Right cardiac atrium (tissue), 5 donors: Measurements from ENCODE around the gene NDC1. TPM values are rescaled to one million over a fixed set of nuclear protein-coding genes. Genes with fewer than 3 reads are reported as not detected.
"Not testable (repeated sequence)": the region's sequence is repeated elsewhere in the genome, so short reads cannot be mapped to it uniquely, and the experiment has no call there.

Source experiments
- ATAC-seq, 2 donors: fragments of 200-7000 bp; cut with Tn5 transposase; one replicate each; pipeline versions ENCODE4 v1.8.0 to v1.9.1; 2020; ENCODE audit warnings: moderate library complexity in 2 of 2, mild to moderate bottlenecking in 1 of 2
- DNase-seq, 3 donors: peaks; one replicate each; pipeline ENCODE4 v3.0.0-alpha.2; 2020
- H3K27ac ChIP-seq: one replicate; pipeline ENCODE4 v1.5.1; 2013; ENCODE audit warnings: mild to moderate bottlenecking, low read length, control low read depth, moderate library complexity
- H3K27me3 ChIP-seq: one replicate; pipeline ENCODE4 v1.6.1; 2013; ENCODE audit not compliant: control insufficient read depth, insufficient read depth
- H3K4me1 ChIP-seq: one replicate; pipeline ENCODE4 v1.6.1; 2013; ENCODE audit warnings: low read length; ENCODE audit not compliant: control insufficient read depth, insufficient read depth
- H3K4me3 ChIP-seq: one replicate; pipeline ENCODE4 v1.5.1; 2013; ENCODE audit warnings: low read length, control low read depth
- H3K9me3 ChIP-seq: one replicate; pipeline ENCODE4 v1.6.1; 2013; ENCODE audit warnings: low read length; ENCODE audit not compliant: control insufficient read depth
- WGBS: extraction: QIAGEN DNeasy Blood & Tissue Kit; methylation state at CpG from one replicate; pipeline ENCODE4 v1.1.7; 2013; 5-methylcytosine and 5-hydroxymethylcytosine counted together
- intact Hi-C, 4 donors: fragments of 100-400 bp; cut with DNase I; formaldehyde crosslinking; loops; one replicate each; pipeline versions ENCODE4 v1.11.0 to v1.14.0; 2022 to 2023
- polyA plus RNA-seq: library from polyadenylated mRNA; stranded (reverse); fragments of 200-250 nt; gene quantifications from one replicate; pipeline ENCODE4 v1.2.3, GENCODE V29; 2013
- total RNA-seq, 4 donors: library from RNA; stranded (reverse); fragmentation: NEBNext Ultra II Directional; extraction: Animal tissue kit (Norgen Biotek cat#: 25700); gene quantifications; one replicate each; pipeline ENCODE4 v1.2.1, GENCODE V29; 2021
- donor health status: healthy with polysubstance abuse.
- donor health status: DM: no; HTN: yes; CAD: no.
- donor health status: DM: no; HTN: no; CAD: no.
- donor health status: DM: no; HTN: yes; CAD: no; lungs with severe emphysema.
- donor health status: DM: yes; HTN: yes; CAD: no.

Gene NDC1
- total and polyA plus RNA-seq, 5 donors: 2.5 to 8.5 (median 5.9) TPM

DNA sequence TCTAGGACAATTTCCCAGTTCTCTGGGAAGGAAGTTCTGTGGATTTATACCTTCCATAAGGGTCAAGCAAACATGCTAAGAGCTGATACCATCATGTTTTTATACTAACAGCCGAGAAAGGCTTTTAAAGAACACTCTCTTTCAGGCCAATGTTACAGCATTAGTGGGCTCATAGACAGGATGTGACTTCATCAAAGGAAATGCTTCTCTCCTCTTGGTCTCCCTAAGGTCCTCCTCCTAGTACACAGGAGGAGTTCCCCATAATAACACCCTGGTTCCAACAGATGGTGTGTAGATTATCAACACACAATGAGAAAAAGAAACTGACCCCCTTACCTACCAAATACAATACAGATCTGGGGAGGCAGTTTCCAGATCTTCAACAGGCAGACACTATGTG, 72.4 kb downstream of the NDC1 start:
- peak in 1 of 2 donors; percentile 81 for ATAC-seq
- H3K27ac ChIP-seq: no peak overlapping the region
- intact Hi-C loops: no loop called here
- H3K27me3 ChIP-seq: no peaks in the 10 kb centered on the region
- H3K9me3 ChIP-seq: no peaks in the 10 kb centered on the region
- WGBS: 58% methylated on average over 1 of the region's 1 CpG
- no peak overlapping the region for H3K4me3 ChIP-seq
- H3K4me1 ChIP-seq: peaks cover 1% of the 10 kb centered on the region
- no peak for DNase-seq

DNA sequence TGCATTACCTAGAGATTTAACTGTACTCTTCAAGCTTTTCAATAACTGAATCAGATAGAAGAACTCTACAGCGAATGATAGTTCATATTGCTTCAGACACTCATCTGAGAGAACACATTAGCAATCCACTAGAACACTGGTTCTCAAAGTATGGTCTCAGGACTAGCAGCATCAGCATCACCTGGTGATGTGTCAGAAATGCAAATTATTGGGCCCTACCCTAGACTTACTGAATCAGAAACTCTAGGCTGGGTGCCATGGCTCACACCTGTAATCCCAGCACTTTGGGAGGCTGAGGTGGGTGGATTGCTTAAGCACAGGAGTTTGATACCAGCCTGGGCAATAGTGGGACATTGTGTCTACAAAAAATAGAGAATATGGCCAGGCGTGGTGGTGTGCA, 74.2 kb downstream of the NDC1 start:
- Histone ChIP-seq H3K4me3 (no peak overlapping the region), H3K4me1 (peaks cover 1% of the 10 kb centered on the region), H3K27me3 (no peaks in the 10 kb centered on the region), H3K9me3 (no peaks in the 10 kb centered on the region), H3K27ac (no peak overlapping the region)
- no peak for DNase-seq
- intact Hi-C loops: no loop called here
- ATAC-seq: no peak
- WGBS: 95% methylated on average over 2 of the region's 2 CpGs

DNA sequence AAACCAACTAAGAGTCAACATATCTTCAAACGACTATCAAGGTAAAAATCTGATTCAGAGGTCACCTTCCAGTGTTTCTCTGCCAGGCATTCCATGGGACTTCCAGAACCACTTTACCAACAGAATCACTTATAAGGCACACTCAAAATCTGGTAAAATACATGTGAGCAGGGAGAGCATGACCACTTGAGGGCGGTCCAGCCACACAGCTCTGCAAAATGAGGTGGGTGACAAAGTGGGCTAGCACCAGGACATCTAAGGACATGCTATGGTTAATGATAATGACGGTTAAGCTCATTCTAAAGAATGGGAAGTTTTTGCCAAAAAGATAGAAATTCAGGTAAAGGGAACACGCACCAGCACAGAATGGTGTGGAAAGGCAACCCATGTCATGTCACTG, 74.6 kb downstream of the NDC1 start:
- Histone ChIP-seq H3K4me1 (peaks cover 1% of the 10 kb centered on the region), H3K27ac (no peak overlapping the region), H3K4me3 (no peak overlapping the region), H3K9me3 (no peaks in the 10 kb centered on the region), H3K27me3 (no peaks in the 10 kb centered on the region)
- 94% methylated on average over 4 of the region's 4 CpGs for WGBS
- intact Hi-C loops: no loop called here
- DNase-seq (no peak), ATAC-seq (no peak)

DNA sequence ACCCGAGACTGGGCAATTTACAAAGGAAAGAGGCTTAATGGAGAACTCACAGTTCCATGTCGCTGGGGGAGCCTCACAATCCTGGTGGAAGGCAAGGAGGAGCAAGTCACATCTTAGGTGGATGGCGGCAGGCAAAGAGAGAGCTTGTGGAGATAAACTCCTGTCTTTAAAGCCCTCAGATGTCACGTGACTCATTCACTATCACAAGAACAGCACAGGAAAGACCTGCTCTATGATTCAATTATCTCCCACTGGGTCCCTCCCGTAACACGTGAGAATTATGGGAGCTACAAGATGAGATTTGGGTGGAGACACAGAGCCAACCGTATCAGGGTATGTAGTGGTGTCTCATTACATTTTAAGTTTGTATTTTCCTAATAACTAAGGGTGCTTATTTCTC, 77.6 kb downstream of the NDC1 start:
- H3K27ac ChIP-seq, intact Hi-C loops, H3K4me3 ChIP-seq, H3K4me1 ChIP-seq, DNase-seq, H3K9me3 ChIP-seq, H3K27me3 ChIP-seq, ATAC-seq: not testable (repeated sequence)
- 53% methylated on average over 7 of the region's 7 CpGs for WGBS

DNA sequence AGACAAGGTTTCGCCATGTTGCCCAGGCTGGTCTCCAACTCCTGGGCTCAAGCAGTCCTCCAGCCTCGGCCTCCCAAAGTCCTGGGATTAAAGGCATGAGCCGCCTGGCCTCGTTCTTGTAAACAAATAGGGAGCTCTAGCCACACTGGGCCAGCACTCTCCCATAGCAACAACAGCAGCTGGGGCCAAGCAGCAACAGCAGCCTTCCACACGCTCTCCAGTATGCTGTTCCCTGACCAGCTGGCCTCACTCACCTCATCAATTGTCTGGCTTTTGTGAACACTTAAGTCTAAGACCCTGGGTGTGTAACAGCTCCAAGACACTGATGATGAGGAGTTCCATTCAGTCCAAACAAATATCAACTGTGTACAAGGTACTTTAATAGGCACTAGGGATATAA, 82.2 kb downstream of the NDC1 start:
- no peaks in the 10 kb centered on the region for H3K27me3 ChIP-seq
- no peak for ATAC-seq
- no peak overlapping the region for H3K4me3 ChIP-seq
- intact Hi-C loops: loop anchor here in 2 of 4 donors (2.0 to 5.0 kb wide), 2 partner anchors 269 to 271 kb away; no protein-coding TSS in a partner anchor
- WGBS: 80% methylated on average over 5 of the region's 5 CpGs
- DNase-seq: no peak
- H3K27ac ChIP-seq: no peak overlapping the region
- no peaks in the 10 kb centered on the region for H3K9me3 ChIP-seq
- no peaks in the 10 kb centered on the region for H3K4me1 ChIP-seq

DNA sequence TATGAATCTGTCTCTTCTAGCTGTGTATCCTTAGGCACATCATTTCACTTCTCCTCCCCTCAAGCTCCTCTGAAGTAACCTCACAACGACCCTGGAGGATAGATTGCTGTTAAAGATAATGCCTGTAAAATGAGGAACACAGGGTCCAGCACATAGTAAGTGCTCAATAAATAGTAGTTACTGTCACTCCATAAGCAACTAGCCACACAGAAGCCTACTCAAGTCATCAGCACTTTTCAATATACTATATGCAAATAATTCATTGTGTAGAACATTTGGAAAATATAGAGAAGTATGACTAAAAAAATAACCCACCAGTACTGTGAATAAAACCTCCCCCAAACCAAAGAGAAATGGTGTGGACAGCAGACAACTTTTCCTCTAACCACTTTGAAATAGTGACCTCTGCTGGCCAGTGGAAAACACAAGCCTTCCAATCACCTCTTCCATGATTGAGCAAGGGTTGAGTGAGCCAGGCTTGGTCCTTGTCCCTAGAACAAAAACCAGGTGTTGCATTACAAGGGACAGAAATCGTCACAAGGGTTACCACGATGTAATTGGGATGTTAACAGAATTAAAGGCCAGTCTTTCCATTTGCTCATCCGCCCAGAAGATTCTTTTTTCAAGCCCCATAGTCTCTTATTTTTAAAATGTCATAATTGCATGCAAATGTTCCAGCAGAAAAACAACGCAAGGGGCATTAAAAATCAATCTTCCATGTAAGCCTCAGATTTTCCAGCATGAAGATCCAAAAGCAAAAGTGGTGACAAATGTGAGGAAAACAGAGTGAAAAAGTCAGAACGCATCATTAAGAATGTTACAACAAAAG, 83.4 kb downstream of the NDC1 start:
- intact Hi-C loops: loop anchor here (2.0 to 5.0 kb wide), 2 partner anchors 267 to 270 kb away; no protein-coding TSS in a partner anchor
- no peak overlapping the region for H3K4me3 ChIP-seq
- H3K4me1 ChIP-seq: no peaks in the 10 kb centered on the region
- ATAC-seq (peak in 1 of 2 donors; percentile 44), DNase-seq (peak in 1 of 3 donors; percentile 44)
- H3K27me3 ChIP-seq: no peaks in the 10 kb centered on the region
- no peaks in the 10 kb centered on the region for H3K9me3 ChIP-seq
- 49% methylated on average over 6 of the region's 6 CpGs for WGBS
- H3K27ac ChIP-seq: no peak overlapping the region

DNA sequence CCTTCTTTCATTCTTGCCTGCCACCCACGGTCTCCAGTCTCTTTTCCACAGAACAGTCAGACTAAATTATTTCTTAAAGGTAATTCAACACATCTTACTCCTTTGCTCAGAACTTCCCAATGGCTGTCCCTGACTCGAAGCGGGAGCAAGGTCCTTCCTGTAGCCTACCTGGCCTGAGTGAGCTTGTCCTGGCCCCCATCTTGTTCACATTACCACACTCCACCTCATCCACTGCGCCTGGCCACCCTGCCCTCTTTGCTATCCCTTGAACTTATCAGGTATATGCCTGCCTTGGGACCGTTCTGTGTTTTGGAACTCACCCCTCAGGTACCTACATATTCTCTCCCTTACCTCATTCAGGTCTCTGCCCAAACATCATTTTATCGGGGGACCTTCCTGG, 85.8 kb downstream of the NDC1 start:
- Histone ChIP-seq H3K9me3 (no peaks in the 10 kb centered on the region), H3K4me3 (no peak overlapping the region), H3K27me3 (no peaks in the 10 kb centered on the region), H3K4me1 (no peaks in the 10 kb centered on the region), H3K27ac (no peak overlapping the region)
- intact Hi-C loops: loop anchor here in 2 of 4 donors (5.0 kb wide), 1 partner anchor 265 kb away; no protein-coding TSS in a partner anchor
- no peak for ATAC-seq
- no peak for DNase-seq
- 89% methylated on average over 6 of the region's 6 CpGs for WGBS

DNA sequence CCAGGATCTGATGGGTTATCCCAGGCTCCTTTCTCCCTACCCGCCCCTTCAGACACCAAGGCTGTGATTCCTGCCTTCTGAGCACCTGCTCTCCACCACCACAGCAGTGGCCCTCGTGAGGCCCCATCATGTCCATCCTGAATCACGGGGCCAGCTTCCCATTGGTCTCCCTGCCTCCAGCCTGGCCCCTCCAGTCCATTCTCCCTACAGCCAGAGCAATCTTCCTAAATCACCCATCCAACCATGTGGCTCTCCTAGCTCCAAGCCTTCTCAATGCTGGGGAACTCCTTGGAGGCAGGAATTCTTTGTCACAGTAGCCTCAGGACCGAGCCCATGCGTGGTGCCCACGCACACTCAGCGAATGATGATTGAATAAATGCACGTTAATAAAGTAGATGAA, 90.3 kb downstream of the NDC1 start:
- Histone ChIP-seq H3K4me3 (no peak overlapping the region), H3K9me3 (no peaks in the 10 kb centered on the region), H3K27ac (no peak overlapping the region), H3K4me1 (no peaks in the 10 kb centered on the region), H3K27me3 (peaks cover under 1% of the 10 kb centered on the region)
- intact Hi-C loops: no loop called here
- DNase-seq: no peak
- 88% methylated on average over 8 of the region's 8 CpGs for WGBS
- ATAC-seq: no peak

DNA sequence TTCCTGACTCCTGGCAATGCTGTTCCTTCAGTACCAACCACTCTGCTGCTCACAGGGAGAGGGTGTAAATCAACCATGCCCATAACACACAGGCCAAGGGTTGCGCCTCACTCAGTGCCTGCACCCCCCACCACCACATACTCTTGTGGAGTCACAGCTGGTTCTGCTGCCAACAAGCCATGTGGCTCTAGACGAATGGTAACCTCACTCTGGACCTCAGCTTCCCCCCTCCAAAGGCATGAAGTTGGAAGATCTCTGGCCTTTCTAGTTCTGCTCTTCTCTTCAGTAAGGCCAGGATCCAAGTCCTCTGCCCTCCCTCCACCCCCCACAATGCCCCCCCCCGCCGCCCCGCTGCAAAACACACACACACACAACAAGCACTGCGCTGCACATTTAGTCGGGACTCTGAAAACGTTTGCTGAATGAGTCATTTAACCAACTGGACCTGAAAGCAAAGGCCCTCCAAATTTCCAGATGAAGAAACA, 97.4 kb downstream of the NDC1 start:
- Histone ChIP-seq H3K27ac (no peak overlapping the region), H3K4me3 (no peak overlapping the region), H3K27me3 (peaks cover 3% of the 10 kb centered on the region), H3K4me1 (peaks cover 3% of the 10 kb centered on the region), H3K9me3 (no peaks in the 10 kb centered on the region)
- WGBS: 75% methylated on average over 8 of the region's 8 CpGs
- no peak for DNase-seq
- no peak for ATAC-seq
- intact Hi-C loops: no loop called here

DNA sequence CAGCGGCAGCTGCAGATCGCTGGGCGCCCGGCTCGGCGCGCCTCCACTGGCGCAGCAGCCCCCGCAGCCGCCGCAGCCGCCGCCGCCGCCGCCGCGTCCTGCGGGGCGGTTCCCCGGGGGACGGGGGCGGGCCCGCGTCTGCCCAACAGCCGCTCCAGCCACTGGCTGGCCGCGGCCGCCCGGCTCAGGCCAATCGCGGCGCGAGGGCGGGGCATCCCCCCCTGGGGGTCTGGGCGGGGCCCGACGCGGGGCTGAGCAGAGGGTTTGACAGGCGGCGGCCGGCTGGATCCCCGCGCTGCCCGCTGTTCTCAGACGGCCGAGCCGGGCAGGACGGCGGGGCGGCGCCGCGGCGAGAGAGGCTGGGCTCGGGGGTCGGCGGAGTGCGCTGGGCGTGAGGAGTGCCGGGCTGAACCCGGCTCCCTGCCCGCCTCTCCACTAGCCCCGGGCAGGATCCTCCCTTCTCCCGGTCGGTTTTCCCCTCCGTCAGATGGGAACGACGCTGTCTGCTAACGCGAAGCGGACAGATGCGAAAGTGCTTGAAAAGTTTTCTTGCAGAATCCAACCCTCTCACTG, 98.9 kb downstream of the NDC1 start, which contains the start of gene GLIS1:
Gene GLIS1, minus strand, starts transcription at position 56 of the 573 bp plus-strand sequence. CDS start 1,100 bp downstream, outside the sequence.
- DNase-seq (peak; percentile 87 to 95 (median 94)), ATAC-seq (peak; percentile 99)
- H3K4me1 ChIP-seq: peaks cover 3% of the 10 kb centered on the region
- peaks cover 3% of the 10 kb centered on the region for H3K27me3 ChIP-seq
- peak within 1 kb of the TSS; percentile 78 for H3K4me3 ChIP-seq
- H3K27ac ChIP-seq: no peak within 1 kb of the TSS
- WGBS: under 1% methylated on average over 73 of the region's 73 CpGs
- intact Hi-C loops: no loop called here
- H3K9me3 ChIP-seq: no peaks in the 10 kb centered on the region
